Stimulated activated CD8-positive, alpha-beta memory T cell treated with anti-CD3 and anti-CD28 coated beads, Interleukin-12 subunit alpha, Interleukin-12 subunit beta, amount 100 ng/mL, for 4 hours (primary cell): ENCODE results near the gene ADCY3.

Source experiments
- DNase-seq: peaks from one replicate; pipeline ENCODE4 v3.0.0-alpha.2; 2020; ENCODE audit warnings: low read depth

Gene ADCY3

GRCh38 chr2:24903161-24904103 lies 16.6 kb downstream of the ADCY3 start:
- no peak for DNase-seq

- DNase-seq: no peak
Observed at GRCh38 chr2:24899361-24899910, 20.6 kb downstream of the ADCY3 start.

GRCh38 chr2:24898122-24899109 lies 21.6 kb downstream of the ADCY3 start:
- no peak for DNase-seq

DNA sequence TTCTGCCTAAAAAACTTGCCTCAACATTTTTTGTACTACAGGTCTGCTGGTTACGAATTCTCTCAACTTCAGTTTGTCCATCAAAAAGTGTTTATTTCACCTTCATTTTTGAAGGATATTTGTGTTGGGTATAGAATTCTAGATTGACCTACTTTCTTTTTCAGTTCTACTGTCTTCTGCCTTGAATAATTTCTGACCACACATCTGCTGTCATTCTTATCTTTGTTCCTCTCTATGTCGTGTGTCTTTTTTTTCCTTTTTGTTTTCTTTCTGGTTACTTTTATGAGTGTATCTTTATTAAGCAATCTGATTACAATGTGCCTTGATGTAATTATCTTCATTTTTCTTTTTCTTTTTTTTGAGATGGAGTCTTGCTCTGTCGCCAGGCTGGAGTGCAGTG lies 25.3 kb downstream of the ADCY3 start:
- DNase-seq: no peak

DNA sequence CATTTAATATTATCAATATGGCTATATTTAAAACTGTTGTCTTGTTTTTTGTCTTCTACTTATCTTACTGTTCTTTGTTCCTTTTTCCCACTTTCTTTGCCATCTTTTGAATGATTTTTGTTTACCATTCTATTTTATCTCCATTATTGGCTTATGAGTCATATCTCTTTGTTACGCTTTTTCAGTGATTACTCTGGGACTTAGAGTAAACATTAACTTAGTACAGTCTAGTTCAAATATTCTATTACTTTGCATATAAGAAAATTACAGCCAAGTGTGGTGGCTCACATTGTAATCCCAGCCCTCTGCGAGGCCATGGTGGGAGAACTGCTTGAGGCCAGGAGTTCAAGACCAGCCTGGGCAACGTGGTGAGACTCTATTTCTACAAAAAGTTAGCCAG lies 26.1 kb downstream of the ADCY3 start:
- DNase-seq: no peak

GRCh38 chr2:24892928-24893327 lies 27.1 kb downstream of the ADCY3 start:
- DNase-seq: no peak

- no peak for DNase-seq
Observed at GRCh38 chr2:24891201-24891600, 28.8 kb downstream of the ADCY3 start.

GRCh38 chr2:24889221-24889620 lies 30.8 kb downstream of the ADCY3 start:
- no peak for DNase-seq

DNA sequence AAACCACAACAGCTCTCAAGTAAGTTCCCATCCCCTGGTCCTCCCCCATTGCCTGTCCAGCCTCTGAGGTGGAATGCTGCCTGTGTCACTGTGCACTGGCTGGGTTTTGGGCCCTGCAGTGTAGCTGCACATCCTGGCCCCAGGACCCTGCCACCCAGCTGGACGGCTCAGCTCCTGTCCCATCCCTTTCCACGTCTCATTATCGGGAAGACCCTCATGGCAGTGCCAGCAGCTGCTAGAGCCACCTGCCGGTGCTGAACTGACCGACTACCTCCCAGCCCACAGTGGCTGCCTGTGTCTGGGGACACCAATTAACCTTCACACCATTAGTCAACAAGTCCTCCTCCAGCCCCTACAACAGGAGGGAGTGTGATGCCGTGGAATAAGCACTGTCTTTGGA lies 31.9 kb downstream of the ADCY3 start:
- DNase-seq: no peak

DNA sequence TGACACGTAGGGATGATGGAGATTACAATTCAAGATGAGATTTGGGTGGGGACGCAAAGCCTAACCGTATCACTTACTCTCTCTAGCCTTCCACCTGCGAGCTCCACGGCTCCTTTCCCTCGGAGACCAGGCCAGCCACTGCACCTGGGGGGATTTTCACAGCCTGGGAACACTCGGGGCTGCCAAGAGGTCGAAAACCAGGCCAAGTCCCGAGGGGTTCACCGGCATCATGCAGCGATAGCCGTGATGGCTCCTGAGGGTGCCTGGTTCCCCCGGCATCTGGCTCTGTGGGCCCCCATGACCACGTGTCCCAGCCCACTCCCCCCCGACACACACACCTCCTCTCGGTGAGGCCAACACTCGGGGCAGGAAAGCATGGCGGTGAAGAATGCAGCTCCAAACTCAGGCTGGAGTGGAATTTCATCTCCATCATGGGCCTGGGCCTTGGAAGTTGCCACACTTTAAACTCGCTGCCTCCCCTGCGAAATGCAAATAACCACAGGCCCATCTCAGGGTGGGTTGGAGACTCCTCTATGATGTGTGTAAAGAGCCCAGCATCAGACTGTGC lies 32.6 kb downstream of the ADCY3 start:
- DNase-seq: no peak

DNA sequence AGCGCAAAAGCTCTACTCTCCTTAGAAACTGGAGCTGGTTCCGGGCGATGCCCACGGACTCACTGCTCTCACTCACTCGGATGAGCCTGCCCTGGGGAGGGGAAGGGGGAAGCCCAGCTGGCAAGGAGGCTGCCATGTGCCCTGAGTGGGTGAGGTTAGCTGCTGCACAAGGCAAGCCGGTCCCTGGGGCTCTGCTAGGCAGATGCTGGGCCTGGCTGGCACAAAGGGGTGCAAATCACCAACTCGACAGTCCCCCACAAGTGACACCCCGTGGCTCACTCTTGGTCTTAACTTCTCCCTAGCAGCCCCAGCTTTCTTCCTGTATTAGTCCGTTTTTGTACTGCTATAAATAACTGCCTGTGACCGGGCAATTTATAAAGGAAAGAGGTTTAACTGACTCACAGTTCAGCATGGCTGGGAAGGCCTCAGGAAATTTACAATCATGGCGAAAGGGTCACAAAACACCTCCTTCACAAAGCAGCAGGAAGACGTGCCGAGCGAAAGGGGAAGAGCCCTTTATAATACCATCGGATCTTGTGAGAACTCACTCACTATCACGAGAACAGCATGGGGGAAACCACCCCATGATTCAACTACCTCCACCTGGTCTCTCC lies 33.2 kb downstream of the ADCY3 start:
- no peak for DNase-seq

DNA sequence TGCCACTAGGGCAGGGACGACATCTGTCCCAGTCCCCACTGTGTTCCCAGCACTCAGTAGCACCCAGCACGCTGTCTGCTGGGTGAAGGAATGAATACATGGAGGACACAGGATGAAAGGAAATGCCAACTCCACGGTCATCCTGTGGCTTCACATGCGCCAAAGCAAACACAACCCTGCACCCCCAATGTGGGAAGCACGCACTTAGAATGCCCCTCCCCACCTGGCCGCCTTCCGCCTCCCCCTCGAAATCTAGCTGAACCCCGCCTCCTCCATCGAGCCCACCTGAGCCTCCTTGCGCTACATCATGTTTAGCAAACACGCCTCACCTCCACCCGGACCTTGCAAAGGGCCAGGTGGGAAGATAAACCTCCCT lies 33.9 kb downstream of the ADCY3 start:
- no peak for DNase-seq

GRCh38 chr2:24885221-24886125 lies 34.6 kb downstream of the ADCY3 start:
- DNase-seq: no peak

GRCh38 chr2:24883946-24884345 lies 36.1 kb downstream of the ADCY3 start:
- DNase-seq: no peak

- no peak for DNase-seq
Observed at GRCh38 chr2:24881623-24882022, 38.4 kb downstream of the ADCY3 start.

DNA sequence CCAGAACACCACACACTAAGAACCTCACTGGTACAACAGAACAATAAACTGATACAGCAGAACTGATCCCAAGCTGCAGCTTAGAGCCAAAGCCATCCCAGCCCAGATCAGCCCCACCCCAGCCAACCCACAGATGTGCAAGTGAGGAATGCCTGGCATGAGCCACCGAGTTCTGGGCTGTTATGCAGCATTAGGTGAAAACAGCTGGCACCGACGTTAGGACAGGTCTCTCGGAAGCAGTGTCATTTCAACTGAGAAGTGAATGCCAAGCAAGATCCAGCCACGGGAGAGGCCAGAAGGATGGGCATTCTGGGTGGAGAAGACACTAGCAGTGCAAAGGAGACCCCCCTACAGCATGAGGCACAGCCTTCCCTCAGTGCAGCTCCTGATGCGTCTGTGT lies 38.9 kb downstream of the ADCY3 start:
- DNase-seq: no peak

GRCh38 chr2:24878341-24878740 lies 41.7 kb downstream of the ADCY3 start:
- no peak for DNase-seq

- DNase-seq: no peak
Observed at GRCh38 chr2:24877646-24878045, 42.4 kb downstream of the ADCY3 start.

DNA sequence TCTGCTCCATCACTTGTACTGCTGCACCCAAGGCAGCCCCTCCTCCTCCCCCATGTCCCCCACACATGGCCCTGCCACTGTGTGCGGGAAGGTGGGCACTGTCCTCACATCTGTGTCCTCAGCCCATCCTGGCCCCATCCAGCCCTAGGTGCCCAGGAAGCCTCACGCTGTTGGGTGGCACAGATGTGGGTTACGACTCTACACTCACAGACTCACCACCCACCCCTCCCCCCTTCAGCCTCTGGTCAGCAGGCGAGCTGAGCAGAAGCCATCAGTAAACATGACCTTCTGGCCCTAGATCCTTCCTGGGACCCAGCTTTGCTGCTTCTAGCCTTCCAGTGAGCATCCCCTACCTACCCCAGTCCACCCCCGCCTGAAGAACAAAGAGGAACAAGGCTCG lies 43.0 kb downstream of the ADCY3 start:
- DNase-seq: no peak

GRCh38 chr2:24875901-24876300 lies 44.1 kb downstream of the ADCY3 start:
- no peak for DNase-seq

- no peak for DNase-seq
Observed at GRCh38 chr2:24875272-24875671, 44.8 kb downstream of the ADCY3 start.
